ENCODE measurements around the gene SMC3.

DNA sequence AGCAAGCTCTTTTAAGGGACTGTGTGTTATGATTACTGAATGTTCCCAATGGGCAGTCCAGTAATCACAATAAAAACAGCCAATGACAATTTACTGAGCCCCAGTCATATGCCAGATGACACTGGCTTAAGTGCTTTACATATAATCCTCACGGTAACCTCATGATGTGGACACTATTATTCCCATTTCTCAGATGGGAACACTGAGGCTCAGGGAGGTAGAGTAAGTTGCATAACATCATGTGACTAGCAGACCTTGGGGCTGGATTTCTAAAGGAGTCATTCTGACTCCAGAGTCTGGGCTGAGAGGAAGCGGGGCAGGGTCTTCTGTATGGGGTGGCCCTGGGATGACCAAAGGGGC lies 69.1 kb downstream of the SMC3 start:
- TF ChIP-seq CTCF (conservative IDR thresholded peaks at IDR 0.05; ENCODE audit: low read length) = no peak
- TF ChIP-seq EZH2phosphoT487 (IDR thresholded peaks at IDR 0.05; ENCODE audit: borderline replicate concordance, low read depth, low read length) = no peak

Data from OCI-LY7 (cell line).